Transverse colon (tissue), 4 donors: ENCODE measurements around the gene TCAP. TPM values are rescaled to one million over a fixed set of nuclear protein-coding genes. Genes with fewer than 3 reads are reported as not detected.

Experiments
- DNase-seq: peaks from one replicate; pipeline ENCODE4 v3.0.0-alpha.2; 2019
- H3K27ac ChIP-seq, 4 donors: fragments of 200-600 bp; sonication (generic); 2 replicates each; pipeline ENCODE4 v1.5.1; 2016 to 2018; ENCODE audit warnings: inconsistent platforms in 4 of 4
- H3K27me3 ChIP-seq: fragments of 200-600 bp; sonication (generic); 2 replicates; pipeline ENCODE4 v1.5.1; 2017; ENCODE audit warnings: inconsistent platforms
- H3K36me3 ChIP-seq, 4 donors: fragments of 200-600 bp; sonication (generic); 2 replicates each; pipeline ENCODE4 v1.5.1; 2017 to 2019; ENCODE audit warnings: inconsistent platforms in 4 of 4
- H3K4me1 ChIP-seq, 4 donors: fragments of 200-600 bp; sonication (generic); 2 replicates each; pipeline ENCODE4 v1.5.1; 2017 to 2020; ENCODE audit warnings: inconsistent platforms in 4 of 4
- H3K4me3 ChIP-seq, 4 donors: fragments of 200-600 bp; sonication (generic); 1 replicate in 1 of 4; 2 replicates in 3 of 4; pipeline versions ENCODE4 v1.5.1 to v1.6.1; 2017 to 2019; ENCODE audit warnings: inconsistent platforms in 4 of 4
- H3K9me3 ChIP-seq, 2 donors: fragments of 200-600 bp; sonication (generic); 2 replicates each; pipeline ENCODE4 v1.5.1; 2017 to 2019; ENCODE audit warnings: inconsistent platforms in 2 of 2
- CTCF ChIP-seq, 5 experiments: fragments of 200-600 bp in 3 of 5; fragments of 450-650 bp in 2 of 5; sonication (generic) in 3 of 5; IDR thresholded peaks; 1 replicate in 2 of 5; 2 replicates in 3 of 5; pipeline ENCODE4 v1.5.1; 2016 to 2017; ENCODE audit warnings: antibody characterized with exemption in 5 of 5, inconsistent platforms in 3 of 5, mild to moderate bottlenecking in 2 of 5, moderate library complexity in 1 of 5
- EP300 ChIP-seq: sonication (generic); formaldehyde crosslinking; IDR thresholded peaks from one replicate; pipeline ENCODE4 v1.6.1; 2017; ENCODE audit warnings: antibody characterized with exemption, low read depth
- POLR2A ChIP-seq: fragments of 450-650 bp; IDR thresholded peaks from one replicate; pipeline ENCODE4 v1.6.1; 2016; ENCODE audit warnings: antibody characterized with exemption, mild to moderate bottlenecking, moderate library complexity
- POLR2AphosphoS5 ChIP-seq, 3 donors: sonication (generic); formaldehyde crosslinking; IDR thresholded peaks; one replicate each; pipeline ENCODE4 v1.6.1; 2016; ENCODE audit warnings: antibody characterized with exemption in 3 of 3
- WGBS, 2 donors: methylation state at CpG; one replicate each; pipeline ENCODE4 v1.1.5; 2018; ENCODE audit warnings: low coverage in 1 of 2; 5-methylcytosine and 5-hydroxymethylcytosine counted together
- in situ Hi-C, 4 donors: fragments of 200-750 bp; cut with MboI; loops; one replicate each; pipeline versions ENCODE4 v1.15.0 to v1.15.1; 2017; ENCODE audit warnings: low sequenced_read_pairs in 3 of 4, low pct_ligation_motif_present in 1 of 4, low pct_unique_long_range_greater_than_20kb in 1 of 4
- intact Hi-C: fragments of 100-400 bp; cut with DNase I; formaldehyde crosslinking; loops from one replicate; pipeline ENCODE4 v1.15.1; 2023; ENCODE audit warnings: low total_unique reads
- total RNA-seq, 4 donors: library from RNA; depleted of rRNA; stranded (reverse); fragments of >200 nt; gene quantifications; one replicate each; pipeline ENCODE4 v1.1.0, GENCODE V29; 2016

Gene TCAP
- total RNA-seq, 4 donors from 2014 or later: 0.64 to 1.9 TPM; not detected in 2

- H3K9me3 ChIP-seq: no peaks in the 10 kb centered on the region
- no peaks in the 10 kb centered on the region for H3K36me3 ChIP-seq
- H3K4me3 ChIP-seq: no peak overlapping the region
- no peak overlapping the region for H3K27ac ChIP-seq
- peaks cover 56% of the 10 kb centered on the region for H3K27me3 ChIP-seq
- TF ChIP-seq EP300 (no peak), POLR2AphosphoS5 (IDR thresholded peaks at IDR 0.05) (no peak), POLR2A (no peak), CTCF (IDR thresholded peaks at IDR 0.05) (no peak)
- peaks cover 21 to 47% (median 44%) of the 10 kb centered on the region in 4 donors for H3K4me1 ChIP-seq
- whole genome bisulfite sequencing, 2 donors: 65% methylated on average over 4 of the region's 4 CpGs; no CpG with 5 or more reads in 1 of the 2 donors
- no peak for DNase-seq
- in situ Hi-C loops (no loop called here), intact Hi-C loops (no loop called here)
Observed at GRCh38 chr17:39670746-39671145, 5.6 kb downstream of the TCAP start.

GRCh38 chr17:39671651-39672521 lies 6.7 kb downstream of the TCAP start:
- Histone ChIP-seq H3K4me1 (peaks cover 24 to 56% (median 52%) of the 10 kb centered on the region in 4 donors), H3K9me3 (no peaks in the 10 kb centered on the region), H3K4me3 (no peak overlapping the region), H3K27ac (peak overlapping the region; percentile 18 to 67 (median 44)), H3K36me3 (no peaks in the 10 kb centered on the region), H3K27me3 (peaks cover 45% of the 10 kb centered on the region)
- WGBS, 2 donors: 13 to 43% methylated on average over 3 to 18 of the region's 19 CpGs
- peak; percentile 54 for TF ChIP-seq POLR2A
- TF ChIP-seq POLR2AphosphoS5 (IDR thresholded peaks at IDR 0.05): peak in 2 of 3 donors; percentile 43 to 48
- TF ChIP-seq CTCF (IDR thresholded peaks at IDR 0.05): peak; percentile 45 to 88 (median 57)
- TF ChIP-seq EP300: no peak
- intact Hi-C loops (no loop called here), in situ Hi-C loops (no loop called here)
- DNase-seq: peak; percentile 67

- TF ChIP-seq POLR2AphosphoS5 (IDR thresholded peaks at IDR 0.05) (no peak), POLR2A (no peak), EP300 (no peak), CTCF (IDR thresholded peaks at IDR 0.05) (peak in 1 of 5 experiments; percentile 4)
- intact Hi-C loops: no loop called here
- Histone ChIP-seq H3K27ac (peak overlapping the region; percentile 18 to 67 (median 44)), H3K4me3 (no peak overlapping the region), H3K27me3 (peaks cover 37% of the 10 kb centered on the region), H3K9me3 (no peaks in the 10 kb centered on the region), H3K36me3 (no peaks in the 10 kb centered on the region), H3K4me1 (peaks cover 17 to 48% (median 47%) of the 10 kb centered on the region in 4 donors)
- in situ Hi-C loops: no loop called here
- WGBS, 2 donors: 52 to 82% methylated on average over 2 to 15 of the region's 15 CpGs
- no peak for DNase-seq
Observed at GRCh38 chr17:39672522-39673334, 7.6 kb downstream of the TCAP start.
